Epidermal melanocyte (primary cell): ENCODE data around the gene RUNX3.

Experiments used
- DNase-seq: peaks from one replicate; pipeline ENCODE4 v3.0.0; 2011; ENCODE audit warnings: low spot score; ENCODE audit not compliant: insufficient read length

Gene RUNX3

DNA sequence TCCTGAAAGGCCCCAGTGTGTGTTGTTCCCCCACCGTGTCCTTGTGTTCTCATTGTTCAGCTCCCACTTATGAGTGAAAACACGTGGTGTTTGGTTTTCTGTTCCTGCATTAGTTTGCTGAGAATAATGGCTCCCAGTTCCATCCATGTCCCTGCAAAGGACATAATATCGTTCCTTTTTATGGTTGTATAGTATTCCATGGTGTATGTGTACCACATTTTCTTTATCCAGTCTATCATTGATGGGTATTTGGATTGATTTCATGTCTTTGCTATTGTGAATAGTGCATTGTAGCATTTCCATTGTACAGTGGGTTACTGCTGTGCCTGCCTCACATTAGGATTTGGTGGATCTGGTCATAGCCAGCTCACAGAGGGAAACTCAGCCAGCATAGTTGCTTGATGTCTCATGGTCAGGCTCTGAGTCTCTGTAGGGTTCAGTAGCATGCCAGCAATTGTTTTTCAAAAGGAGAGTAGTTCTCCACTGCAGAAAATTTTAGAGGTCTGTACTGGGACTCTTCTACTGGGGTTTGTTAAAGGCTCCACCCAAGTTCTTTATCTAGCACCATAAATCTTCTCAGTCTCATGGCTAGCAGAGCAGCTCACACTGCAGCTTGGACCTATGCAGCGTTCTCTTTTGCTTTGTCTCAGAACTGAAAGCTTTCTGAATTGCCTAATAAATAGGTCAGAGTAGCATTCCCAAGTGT lies 41.0 kb downstream of the RUNX3 start:
- DNase-seq, result peak; percentile 23

GRCh38 chr1:24888061-24888970 lies 41.8 kb downstream of the RUNX3 start:
- no peak for DNase-seq

- no peak for DNase-seq
Measured at GRCh38 chr1:24886241-24886640, 43.8 kb downstream of the RUNX3 start.

- no peak for DNase-seq
Measured at GRCh38 chr1:24884751-24885150, 45.3 kb downstream of the RUNX3 start.

DNA sequence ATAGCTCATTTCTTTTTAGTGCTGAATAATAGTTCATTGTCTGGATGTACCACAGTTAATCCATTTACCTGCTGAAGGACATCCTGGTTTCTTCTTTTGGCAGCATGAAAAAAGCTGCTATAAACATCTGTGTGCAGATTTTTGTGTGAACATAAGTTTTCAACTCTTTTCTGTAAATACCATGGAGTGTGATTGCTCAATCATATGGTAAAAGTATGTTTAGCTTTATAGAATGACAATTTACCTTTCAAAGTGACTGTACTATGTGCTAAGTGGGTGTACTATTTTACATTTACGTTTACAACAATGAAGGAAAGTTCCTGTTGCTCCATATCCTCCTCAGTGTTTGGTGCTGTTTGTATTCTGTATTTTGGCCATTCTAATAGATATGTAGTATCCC lies 49.0 kb downstream of the RUNX3 start:
- DNase-seq, result no peak

DNA sequence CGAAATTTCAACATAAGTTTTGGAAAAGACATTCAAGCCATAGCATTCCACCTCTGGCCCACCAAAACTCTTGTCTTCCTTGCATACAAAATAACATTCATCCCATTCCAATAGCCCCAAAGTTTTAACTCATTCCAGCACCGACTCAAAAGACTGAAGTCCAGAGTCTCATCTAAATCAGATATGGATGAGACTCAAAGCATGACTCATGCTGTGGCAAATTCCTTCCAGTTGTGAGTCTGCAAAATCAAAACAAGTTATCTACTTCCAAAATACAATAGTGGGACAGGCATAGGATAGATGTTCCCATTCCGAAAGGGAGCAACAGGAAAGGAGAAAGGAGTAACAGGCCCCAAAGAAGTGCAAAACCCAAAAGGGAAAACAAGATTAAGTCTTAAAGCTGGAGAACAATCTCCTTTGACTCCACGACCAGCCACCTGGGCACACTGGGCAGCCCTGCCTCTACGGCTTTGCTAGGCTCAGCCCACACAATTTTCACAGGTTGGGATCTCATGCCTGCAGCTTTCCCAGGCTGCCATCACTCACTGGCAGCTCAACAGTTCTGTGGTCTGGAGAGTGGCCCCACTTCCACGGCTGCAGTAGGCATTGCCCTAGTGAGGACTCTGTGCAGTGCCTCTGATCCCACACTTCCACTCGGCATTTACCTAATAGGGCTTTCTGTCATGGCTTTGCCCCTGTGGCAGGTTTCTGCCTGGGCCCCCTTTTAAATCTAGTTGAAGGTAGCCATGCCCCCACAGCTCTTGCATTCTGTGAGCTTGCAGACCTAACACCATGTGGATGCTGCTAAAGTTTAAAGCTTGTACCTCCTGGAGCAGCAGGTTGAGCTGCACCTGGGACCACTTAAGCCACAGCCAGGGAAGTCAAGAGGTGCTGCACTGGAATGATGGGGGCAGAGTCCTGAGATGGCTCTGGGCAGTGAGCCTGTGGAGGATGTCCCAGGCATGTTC lies 51.0 kb downstream of the RUNX3 start:
- DNase-seq, result no peak

DNA sequence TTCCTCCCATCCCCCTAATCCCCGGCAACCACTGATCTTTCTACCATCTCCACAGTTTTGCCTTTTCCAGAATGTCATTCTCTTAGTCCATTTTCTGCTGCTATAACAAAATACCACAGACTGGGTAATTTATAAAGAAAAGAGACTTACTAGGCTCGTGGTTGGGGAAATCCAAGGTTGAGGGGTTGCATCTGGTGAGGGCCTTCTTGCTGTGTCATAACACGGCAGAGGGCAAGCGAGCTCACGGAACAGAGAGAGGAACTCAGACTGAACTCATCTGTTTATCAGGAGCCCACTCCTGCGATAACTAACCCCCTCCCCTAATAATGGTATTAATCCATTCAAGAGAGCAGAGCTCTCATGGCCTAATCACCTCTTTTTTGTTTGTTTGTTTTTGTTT lies 52.0 kb downstream of the RUNX3 start:
- no peak for DNase-seq

DNA sequence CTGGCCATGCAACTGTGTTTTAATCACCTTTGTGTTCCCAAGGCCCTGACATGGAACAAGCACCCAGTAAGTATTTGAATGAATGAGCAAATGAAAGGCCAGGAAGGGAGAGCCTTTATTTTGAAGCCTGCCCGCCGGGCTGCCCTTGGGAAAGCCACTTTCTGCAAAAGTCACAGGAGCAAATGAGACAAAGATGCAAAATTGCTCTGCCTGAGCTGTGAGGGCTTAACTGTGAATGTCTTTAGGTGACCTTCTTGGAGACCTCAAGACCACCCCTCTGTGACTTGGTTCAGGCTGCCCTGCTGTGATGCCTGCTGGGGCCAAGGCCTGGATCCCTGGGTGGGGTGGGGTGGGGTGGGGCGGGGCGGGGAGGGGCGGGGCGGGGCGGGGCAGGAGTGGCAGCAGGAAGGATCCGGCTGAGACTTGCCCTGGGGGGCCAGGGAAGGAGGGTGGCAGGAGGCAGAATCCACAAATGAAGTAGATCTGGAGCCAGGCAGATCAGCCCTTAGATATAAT lies 54.0 kb downstream of the RUNX3 start:
- no peak for DNase-seq

DNA sequence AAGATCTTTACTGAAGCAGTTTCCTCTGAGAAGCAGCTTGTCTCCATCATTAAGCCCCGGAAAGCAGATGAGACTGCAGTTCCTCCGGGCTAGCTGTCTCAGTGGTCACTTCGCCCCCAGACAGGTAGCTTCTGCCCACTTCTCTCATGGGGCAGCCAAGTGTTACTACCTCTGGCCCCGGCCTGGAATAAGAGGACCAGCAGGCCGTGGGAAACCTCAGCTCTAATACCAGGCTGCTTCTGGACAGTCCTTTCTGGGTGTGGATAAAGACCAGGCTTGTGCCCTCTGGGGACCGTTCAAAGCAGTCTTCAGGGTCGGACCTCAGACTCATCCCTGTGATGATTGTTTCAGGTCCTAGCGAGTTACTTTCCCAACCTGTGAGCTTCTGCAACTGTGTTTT lies 54.8 kb downstream of the RUNX3 start:
- DNase-seq, result no peak

GRCh38 chr1:24874611-24875234 lies 55.4 kb downstream of the RUNX3 start:
- DNase-seq, result no peak

DNA sequence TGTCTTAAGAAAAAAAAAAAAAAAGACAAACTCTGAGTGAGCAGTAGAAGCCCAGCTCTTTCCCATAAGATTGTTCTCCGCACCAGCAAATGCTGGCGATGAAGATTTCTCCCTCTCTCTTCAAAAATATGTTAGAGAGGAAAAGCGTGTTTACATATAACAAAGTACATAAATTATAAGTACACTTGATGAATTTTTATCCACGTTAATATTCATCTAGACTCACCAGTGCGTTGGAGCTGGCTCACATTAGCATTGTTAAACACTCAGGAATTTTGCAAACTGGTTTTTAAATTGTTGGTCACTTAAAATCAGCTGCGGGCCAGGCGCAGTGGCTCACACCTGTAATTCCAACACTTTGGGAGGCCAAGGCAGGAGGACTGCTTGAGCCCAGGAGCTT lies 56.0 kb downstream of the RUNX3 start:
- no peak for DNase-seq

GRCh38 chr1:24873148-24873547 lies 56.9 kb downstream of the RUNX3 start:
- no peak for DNase-seq

DNA sequence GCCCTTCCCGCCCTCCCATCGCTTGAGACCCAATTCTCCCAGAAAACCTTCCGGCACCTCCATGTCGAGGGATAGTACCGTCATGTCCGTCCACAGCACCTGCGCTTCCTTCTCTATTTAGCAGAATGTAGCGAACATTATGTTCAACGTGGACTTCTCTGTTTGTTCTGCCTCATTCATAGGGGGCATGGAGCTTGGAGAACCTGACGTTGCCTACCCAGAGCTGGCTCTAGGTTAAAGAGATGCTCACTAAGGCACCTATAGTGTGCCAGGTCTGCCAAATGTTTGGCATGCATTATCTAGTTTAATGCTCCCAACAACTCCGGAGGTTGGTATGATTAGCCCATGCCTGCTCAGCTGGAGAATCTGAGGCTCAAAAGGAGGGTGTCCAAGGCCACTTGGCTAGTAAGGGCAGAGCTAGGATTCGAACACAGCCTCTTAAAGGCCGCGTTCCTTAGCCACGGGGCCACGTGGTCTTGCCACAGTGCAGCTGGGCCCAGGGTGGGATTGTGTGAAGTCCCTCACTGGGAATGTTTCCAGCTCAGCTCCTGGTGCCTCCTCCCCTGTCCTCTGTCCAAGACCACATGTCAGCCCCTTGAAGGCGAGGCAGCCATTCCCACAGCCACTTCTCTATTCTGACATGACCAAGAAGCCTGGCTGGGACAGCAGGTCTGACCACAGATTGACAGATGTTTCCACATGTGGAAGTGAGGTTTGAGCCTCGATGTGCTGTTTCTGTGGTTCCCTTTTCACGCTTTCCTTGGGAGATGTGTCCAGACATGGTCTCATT lies 57.8 kb downstream of the RUNX3 start:
- DNase-seq, result no peak

DNA sequence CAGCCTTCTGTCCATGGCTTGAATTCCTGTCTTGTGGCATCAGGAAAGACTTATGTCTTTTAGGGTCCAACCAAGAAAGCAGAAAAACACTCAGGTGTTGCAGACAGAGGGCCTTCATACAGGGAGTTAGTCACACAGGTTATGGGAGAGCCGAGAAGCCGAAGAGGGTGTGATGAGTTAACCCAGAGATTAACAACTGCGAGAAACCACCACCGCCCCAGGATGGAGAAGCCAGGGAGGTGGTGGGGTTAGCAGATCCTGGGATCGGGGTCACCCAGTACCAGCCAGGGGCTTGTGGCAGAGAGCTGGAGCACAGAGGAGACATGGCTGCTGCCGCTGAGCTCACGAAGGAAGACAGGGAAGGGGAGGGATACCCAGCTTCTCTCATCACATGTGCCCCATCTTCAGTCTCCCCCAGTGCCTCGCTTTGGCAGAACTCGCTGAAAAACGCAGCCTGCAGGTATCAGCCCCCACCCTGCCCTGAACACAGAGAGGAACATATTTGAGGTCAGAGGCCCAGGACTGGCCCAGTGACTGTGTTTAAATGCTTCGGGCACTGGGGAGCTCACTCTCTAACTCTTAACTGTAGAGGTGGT lies 58.7 kb downstream of the RUNX3 start:
- no peak for DNase-seq

GRCh38 chr1:24870551-24871195 lies 59.4 kb downstream of the RUNX3 start:
- no peak for DNase-seq

DNA sequence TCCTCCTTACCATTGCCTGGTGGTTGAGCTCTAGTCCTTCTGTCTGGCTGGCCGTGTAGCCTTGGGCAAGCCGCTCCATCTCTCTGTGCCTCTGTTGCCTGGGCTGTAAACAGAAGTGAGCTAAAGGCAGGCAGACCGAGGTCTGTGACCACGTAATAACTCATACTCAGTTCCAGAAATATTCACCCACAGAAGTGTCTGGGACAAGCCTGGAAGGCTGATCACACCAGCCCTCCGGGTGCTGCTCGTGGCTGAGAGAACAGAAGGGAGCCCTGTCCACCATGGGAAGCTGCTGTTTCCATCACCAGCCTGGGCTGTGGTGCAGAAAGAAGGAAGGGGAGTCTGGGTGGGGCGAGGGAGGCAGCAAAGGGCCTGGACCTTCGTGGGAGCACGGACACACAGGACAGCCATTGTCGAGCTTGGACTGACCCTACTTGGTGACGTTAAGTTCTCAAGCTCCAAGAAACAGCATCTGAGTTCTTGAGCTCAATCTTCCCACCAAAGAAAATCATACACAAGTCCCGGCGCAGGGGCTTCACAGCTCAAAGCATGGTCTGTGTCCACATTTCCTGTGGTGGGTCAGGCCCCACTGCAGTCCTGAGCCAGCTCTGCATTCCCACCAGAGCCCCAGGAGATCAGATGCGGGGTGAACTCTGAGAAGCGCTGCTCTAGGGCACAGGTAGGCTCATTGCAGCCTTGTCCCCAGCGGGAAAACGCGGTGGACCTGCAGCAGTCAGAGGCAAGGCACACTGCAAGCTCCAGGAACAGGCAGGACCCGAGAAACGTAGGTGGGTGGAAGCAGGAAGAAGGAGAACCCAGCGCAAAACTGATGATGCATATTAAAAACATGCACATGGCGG lies 61.8 kb downstream of the RUNX3 start:
- no peak for DNase-seq

- DNase-seq, result no peak
Measured at GRCh38 chr1:24867084-24867870, 62.8 kb downstream of the RUNX3 start.
